ENCODE measurements around the gene RBMX.

RBMX gene

GRCh38 chrX:136828830-136829229 lies 51.7 kb downstream of the RBMX start:
- no peak for DNase-seq

- no peak for DNase-seq
Measured at GRCh38 chrX:136827026-136827425, 53.5 kb downstream of the RBMX start.

- DNase-seq: no peak
Measured at GRCh38 chrX:136825771-136826170, 54.8 kb downstream of the RBMX start.

All from NCI-H2227 treated with DMSO at 0.1 percent for 48 hours (cell line).